ENCODE results near the gene NDFIP2.

Gene NDFIP2

DNA sequence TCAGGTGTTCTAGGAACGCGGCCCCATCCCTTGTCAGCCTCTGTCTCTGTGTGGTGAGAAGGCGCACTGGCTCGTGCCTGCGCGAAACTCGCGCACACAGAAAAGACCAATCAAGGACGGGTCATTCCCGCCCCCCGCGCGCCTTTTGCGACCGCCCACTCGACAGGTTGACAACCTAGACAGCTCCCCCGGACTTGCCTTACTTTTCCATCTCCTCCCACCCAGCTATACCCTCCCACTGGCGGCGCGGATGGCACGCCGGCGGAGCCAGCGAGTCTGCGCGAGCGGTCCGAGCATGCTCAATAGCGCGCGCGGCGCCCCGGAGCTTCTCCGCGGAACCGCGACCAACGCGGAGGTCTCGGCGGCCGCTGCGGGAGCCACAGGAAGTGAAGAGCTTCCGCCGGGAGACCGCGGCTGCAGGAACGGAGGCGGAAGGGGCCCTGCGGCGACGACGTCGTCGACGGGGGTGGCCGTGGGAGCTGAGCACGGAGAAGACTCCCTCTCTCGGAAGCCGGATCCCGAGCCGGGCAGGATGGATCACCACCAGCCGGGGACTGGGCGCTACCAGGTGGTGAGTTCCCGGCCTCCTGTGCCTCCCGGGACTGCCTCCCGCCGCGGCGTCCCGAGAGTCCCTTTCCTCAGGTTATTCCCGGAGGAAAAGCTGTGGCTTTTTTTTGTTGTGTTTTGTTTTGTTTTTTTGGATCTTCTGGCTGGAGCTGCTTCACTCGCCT lies at the start of gene NDFIP2:
Gene NDFIP2, plus strand, starts transcription at position 202 of the 731 bp plus-strand sequence. Its CDS starts 49 bp downstream, at position 251.
- DNase-seq (ENCODE audit: low read depth), result peak; percentile 58

DNA sequence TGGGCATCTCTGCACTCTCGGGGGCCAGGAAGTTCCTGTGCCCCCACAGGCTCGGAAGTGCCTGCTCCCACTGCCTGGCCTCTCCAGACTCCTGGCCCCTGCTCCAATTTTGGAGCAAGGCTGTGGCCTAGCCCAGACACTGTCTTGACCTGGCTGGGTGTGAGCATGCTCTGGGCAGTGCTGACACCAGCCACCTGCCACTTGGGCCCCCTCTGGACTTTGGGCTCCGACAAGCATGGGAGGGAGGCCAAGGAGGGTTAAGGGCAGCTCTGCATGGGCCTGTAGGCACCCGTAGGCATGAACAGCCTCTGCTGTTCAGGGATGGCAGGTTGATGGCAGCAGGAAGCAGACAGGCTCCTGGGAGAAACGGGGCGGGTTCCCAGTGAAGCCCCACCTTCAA lies 48.9 kb upstream of the NDFIP2 start:
- DNase-seq (ENCODE audit: low read depth), result no peak

DNA sequence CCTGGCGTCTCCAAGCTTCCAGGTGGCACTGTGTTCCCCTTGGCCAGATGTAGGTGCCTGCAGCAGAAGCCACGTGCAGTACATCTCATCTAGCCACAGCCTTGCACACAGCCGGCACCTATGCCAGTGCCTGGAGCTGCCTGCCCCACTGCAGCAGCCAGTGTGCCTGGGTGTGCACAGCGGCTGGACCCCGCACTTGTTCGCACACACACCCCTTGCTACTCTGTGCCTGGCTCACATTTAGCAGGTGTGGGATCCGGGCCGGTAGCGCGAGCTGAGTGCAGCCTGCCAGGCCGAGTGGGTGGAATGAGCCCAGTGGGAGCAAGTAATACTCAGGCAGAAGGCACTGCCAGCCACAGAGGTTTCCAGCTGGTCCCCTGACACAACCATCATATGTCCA lies 48.0 kb upstream of the NDFIP2 start:
- no peak for DNase-seq (ENCODE audit: low read depth)

DNA sequence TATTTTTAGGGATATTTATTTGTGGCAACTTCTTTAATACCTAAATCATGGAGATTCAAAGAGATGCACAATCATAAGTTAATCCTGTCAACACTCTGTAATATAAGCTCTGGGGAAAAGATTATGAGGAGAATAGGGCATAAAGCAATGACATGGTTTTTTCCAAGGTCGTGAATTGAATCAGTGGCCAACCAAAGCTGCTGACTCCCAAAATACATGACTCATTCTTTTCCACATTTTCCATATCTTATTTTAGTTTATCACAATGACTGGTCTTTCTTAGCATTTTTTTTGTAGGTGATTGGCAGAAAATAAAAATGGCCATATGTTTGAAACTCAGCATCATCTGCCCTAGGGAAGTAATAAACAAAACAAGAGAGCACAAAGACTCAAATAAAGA lies 46.4 kb upstream of the NDFIP2 start:
- peak; percentile 68 for DNase-seq (ENCODE audit: low read depth)

GRCh38 chr13:79435561-79435990 lies 45.4 kb upstream of the NDFIP2 start:
- peak; percentile 8 for DNase-seq (ENCODE audit: low read depth)

DNA sequence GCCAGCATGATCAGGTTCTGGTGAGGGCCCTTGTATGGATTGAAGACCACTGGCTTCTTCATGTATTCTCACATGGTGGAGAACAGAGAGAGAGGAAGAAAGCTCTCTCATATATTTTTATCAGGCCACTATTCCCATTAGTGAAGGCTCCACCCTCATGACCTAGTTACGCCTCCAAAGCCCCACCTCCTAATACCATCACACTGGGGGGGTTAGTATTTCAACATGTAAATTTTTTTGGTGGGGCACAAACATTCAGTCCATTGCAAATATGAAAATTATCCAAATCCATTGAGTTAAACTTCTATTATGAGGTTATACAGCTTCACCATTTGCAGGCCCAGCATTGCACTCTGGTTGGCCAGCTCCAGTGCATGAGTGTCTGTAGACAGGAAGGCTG lies 41.7 kb upstream of the NDFIP2 start:
- no peak for DNase-seq (ENCODE audit: low read depth)

GRCh38 chr13:79440958-79441528 lies 39.9 kb upstream of the NDFIP2 start:
- DNase-seq (ENCODE audit: low read depth), result no peak

DNA sequence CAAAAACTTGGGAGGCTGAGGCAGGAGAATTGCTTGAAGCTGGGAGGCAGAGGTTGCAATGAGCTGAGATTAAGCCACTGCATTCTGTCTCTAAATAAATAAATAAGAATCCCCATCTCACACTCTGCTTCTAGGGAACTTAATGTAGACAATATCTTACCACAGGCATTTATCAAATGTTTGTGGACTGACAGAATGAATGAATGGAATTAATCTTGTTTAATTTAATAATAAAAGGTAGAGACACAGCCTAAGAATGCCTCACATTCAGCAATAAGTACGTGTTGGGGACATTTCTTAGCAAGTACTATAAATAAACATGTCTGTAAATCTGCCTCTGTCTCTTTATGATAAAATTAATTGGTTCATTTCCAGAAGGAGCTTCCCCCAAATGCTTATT lies 38.7 kb upstream of the NDFIP2 start:
- DNase-seq (ENCODE audit: low read depth), result no peak

DNA sequence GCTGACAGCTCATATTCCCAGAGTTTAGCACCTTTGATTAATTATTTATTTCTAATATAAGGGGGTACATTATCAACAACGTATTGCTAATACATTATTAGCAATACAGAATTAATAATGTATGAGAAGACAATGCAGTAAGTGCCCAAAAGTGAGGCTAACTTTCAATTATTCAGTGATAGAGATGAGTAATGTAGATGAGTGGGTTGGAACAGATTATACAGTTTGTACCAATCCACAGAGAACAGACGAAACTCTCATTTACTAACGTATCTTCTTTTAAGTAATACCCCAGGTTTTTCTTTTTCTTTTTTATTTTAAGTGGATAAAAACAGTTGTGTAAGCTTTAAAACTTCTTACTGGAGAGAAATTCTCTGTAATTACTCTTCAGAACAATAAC lies 38.2 kb upstream of the NDFIP2 start:
- no peak for DNase-seq (ENCODE audit: low read depth)

DNA sequence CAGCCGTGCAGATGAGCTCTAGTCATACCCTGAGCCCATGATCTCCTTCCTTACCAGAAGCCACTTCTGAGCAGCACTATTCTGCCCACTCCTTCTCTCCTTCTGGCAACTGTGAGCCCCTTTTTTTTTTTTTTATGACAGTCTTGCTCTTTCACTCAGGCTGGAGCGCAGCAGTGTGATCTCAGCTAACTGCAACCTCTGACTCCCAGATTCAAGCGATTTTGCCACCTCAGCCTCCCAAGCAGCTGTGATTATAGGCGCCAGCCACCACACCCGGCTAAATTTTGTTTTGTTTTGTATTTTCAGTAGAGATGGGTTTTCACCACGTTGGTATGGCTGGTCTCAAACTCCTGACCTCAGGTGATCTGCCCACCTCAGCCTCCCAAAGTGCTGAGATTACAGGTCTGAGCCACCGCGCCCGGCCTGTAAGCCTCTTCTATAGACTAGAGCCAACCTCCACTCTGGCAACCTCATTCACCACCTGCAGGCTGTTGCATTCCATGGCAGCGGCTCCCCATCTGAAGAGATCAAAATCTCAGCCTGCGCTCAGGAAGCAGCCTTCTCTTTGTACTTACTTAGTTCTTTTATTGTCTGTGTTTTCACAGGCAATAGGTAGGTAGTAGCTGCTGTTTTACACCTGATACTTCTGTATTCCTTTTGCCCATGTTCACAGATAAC lies 34.8 kb upstream of the NDFIP2 start:
- no peak for DNase-seq (ENCODE audit: low read depth)

- DNase-seq (ENCODE audit: low read depth), result no peak
These were observed 33.8 kb upstream of the NDFIP2 start for GRCh38 chr13:79447141-79447540.

GRCh38 chr13:79447741-79448140 lies 33.2 kb upstream of the NDFIP2 start:
- DNase-seq (ENCODE audit: low read depth), result no peak

DNA sequence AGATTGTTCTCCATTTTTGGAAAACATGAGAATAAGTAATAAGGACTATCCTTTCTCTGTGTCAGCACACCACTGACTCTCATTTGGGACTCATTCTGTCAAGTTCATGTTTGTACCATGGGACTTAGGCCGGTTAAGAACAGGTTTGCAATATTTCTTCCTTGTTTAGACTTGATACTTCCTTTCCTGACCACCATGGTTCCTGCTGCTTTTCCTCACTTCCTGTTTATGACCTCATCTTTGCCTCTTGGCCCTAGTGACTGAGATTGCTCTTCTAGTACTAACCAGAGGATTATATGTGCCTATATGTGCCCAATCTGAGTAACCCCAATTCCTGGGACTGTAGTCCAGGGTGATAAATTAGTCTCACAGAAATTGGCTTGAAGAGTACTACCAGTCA lies 32.5 kb upstream of the NDFIP2 start:
- DNase-seq (ENCODE audit: low read depth), result no peak

DNA sequence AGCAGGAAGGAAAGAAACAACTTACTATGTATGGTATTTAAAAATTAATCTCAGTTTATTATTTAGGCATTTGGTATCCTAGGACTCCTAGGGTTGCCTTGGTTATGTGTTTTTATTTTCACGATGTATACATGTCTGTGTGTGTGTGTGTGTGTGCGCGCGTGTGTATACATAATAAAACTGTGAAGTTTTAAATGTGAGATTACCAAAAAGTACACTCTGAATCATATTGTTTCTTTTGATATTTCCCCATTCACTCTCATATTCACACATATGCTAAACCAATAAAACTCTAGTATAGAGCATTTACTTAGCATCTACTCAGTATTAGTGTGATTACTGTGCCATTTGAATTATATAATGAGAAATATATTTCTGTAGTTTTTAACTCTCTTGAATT lies 30.8 kb upstream of the NDFIP2 start:
- no peak for DNase-seq (ENCODE audit: low read depth)

DNA sequence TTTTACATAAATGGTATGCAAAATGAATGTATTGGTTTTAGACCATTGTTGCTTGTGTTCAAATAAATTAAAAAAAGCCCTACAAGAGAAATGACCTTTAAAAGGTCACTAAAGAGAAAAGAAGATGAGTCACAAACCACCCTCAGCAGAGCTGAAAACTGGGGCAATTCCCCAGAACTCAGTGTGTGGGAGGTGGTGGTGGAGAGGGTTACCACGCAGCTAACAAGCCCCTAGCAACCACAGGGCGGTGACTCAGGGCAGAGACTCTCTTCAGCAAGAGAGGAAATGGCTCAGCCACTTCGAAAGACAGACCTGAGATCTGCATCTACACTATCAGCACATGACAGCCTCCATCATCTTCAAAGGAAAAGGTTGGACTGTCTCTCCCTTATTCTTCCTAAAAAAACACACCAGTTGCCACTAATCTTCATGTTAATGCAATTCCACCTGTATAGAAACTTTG lies 29.4 kb upstream of the NDFIP2 start:
- peak; percentile 92 for DNase-seq (ENCODE audit: low read depth)

DNA sequence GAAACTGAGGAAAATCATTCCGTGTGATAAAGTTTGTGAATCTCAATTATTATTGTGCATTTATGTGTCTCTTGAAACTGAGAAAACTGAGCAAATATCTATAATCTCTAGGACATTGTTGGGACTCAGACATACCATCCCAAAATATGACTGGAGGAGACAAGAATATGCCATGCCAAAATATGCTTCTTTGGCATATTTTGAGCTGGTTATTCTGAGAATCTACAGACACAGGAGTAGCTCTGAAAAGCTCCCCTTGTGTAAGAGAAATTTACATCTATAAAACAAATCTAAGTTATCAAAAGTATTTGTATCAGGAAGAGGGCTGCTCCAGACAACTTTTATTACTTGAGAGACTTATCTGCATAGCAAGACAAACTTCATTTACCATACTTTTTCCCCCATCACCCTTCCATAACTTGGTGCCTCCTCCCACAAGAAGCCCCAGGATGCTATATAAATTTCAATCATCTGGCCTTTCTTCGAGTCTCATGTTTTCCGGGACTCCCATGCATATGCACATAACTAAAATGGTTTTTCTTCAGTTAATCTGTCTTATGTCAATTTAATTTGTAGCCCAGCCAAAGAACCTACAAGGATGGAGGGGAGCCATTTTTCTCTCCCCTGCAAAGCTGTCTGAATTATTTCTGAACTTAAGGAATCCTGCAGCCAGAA lies 28.6 kb upstream of the NDFIP2 start:
- no peak for DNase-seq (ENCODE audit: low read depth)

GRCh38 chr13:79455331-79455730 lies 25.6 kb upstream of the NDFIP2 start:
- DNase-seq (ENCODE audit: low read depth), result no peak

GRCh38 chr13:79456051-79456450 lies 24.9 kb upstream of the NDFIP2 start:
- no peak for DNase-seq (ENCODE audit: low read depth)

GRCh38 chr13:79456656-79457365 lies 24.1 kb upstream of the NDFIP2 start:
- no peak for DNase-seq (ENCODE audit: low read depth)

GRCh38 chr13:79457390-79457789 lies 23.6 kb upstream of the NDFIP2 start:
- DNase-seq (ENCODE audit: low read depth), result no peak

DNA sequence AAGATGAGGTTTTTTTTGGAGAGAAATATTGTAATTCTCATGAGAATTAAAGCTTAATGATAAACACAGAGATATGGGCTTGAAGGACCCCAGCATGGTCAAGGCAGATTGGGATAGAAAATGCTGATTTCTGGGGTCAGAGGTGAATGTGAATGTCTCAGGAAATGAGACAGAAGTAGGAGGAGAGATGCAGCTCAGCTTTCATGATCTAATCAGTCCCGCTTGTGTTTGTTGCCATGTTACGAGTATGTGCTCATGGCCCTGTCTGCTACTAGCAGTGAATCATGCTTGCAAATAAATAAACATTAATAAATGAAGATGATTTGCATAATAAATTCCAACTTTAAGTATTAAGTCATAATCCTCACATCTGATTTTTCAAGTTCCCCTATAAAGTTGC lies 23.0 kb upstream of the NDFIP2 start:
- DNase-seq (ENCODE audit: low read depth), result peak; percentile 43

DNA sequence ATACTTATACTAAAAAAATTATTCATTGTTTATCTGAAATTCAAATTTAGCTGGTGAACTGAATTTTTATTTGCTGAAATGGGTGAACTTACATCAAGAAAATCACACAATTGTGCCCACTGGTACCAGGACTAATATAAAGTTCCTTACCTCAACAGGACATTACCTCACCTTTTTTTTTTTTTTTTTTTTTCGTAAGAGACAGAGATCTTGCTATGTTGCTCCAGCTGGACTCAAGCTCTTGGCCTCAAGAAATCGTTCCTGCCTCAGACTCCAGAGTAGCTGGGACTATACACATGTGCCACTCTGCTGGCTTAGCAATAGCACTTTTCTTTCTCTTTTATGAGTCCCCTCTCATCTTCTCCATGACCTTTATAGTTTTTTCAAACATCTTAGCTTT lies 22.5 kb upstream of the NDFIP2 start:
- no peak for DNase-seq (ENCODE audit: low read depth)
